ENCODE data around the gene ADCY10. TPM values are rescaled to one million over a fixed set of nuclear protein-coding genes. Genes with fewer than 3 reads are reported as not detected.
"Not testable (repeated sequence)": the region's sequence is repeated elsewhere in the genome, so short reads cannot be mapped to it uniquely, and the experiment has no call there.

The ADCY10 gene
- total RNA-seq, 1 donor from 2014 or later, result 0.27 TPM

DNA sequence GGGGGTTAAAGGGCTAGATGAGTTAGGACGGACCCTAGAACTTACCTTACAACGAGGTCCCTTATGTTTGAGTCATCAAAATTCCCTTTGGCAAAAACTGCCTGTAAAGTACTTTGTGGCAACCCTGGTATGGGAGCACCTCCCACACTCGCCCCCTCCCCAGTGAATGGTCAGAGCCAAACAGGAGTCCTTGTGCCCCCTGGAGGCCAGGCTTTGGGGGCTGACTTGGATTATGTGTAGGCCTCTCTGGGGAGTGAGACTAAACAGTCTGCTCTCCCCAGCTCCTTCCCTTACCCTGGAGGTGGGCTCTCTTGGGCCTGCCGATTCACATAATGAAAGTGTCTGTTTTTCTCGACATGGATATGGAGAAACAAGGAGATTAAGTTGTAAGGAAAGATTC lies 81.2 kb downstream of the ADCY10 start:
- Histone ChIP-seq H3K9me3 (ENCODE audit: insufficient read depth, low read depth, low read length) (no peaks in the 10 kb centered on the region), H3K4me2 (ENCODE audit: low read length) (no peak overlapping the region), H3K4me1 (ENCODE audit: insufficient read depth, low read length) (no peaks in the 10 kb centered on the region), H3K9ac (ENCODE audit: low read length) (no peak overlapping the region), H3K4me3 (ENCODE audit: insufficient read depth, low read depth, low read length) (no peak overlapping the region), H4K20me1 (ENCODE audit: insufficient read depth, low read length) (no peaks in the 10 kb centered on the region), H3K27me3 (ENCODE audit: insufficient read depth, low read length) (no peaks in the 10 kb centered on the region), H3K27ac (ENCODE audit: low read depth, low read length) (no peak overlapping the region), H3K79me2 (ENCODE audit: insufficient read depth, low read length) (no peaks in the 10 kb centered on the region), H3K36me3 (ENCODE audit: insufficient read depth, low read length) (no peaks in the 10 kb centered on the region), H2AFZ (ENCODE audit: low read depth, low read length) (no peak overlapping the region)
- peaks cover 2% of the 10 kb centered on the region for H3K9me3 Mint-ChIP-seq (ENCODE audit: unreplicated experiment)
- no peaks in the 10 kb centered on the region for H3K36me3 Mint-ChIP-seq (ENCODE audit: low read depth, unreplicated experiment)
- peaks cover 6% of the 10 kb centered on the region for H3K4me1 Mint-ChIP-seq (ENCODE audit: low read depth, unreplicated experiment)
- H3K4me3 Mint-ChIP-seq (ENCODE audit: unreplicated experiment), result no peak overlapping the region
- no peak overlapping the region for H3K27ac Mint-ChIP-seq (ENCODE audit: unreplicated experiment)
- FAIRE-seq, result no peak
- no peak for DNase-seq (ENCODE audit: low read depth)
- TF ChIP-seq, protein P1, sequence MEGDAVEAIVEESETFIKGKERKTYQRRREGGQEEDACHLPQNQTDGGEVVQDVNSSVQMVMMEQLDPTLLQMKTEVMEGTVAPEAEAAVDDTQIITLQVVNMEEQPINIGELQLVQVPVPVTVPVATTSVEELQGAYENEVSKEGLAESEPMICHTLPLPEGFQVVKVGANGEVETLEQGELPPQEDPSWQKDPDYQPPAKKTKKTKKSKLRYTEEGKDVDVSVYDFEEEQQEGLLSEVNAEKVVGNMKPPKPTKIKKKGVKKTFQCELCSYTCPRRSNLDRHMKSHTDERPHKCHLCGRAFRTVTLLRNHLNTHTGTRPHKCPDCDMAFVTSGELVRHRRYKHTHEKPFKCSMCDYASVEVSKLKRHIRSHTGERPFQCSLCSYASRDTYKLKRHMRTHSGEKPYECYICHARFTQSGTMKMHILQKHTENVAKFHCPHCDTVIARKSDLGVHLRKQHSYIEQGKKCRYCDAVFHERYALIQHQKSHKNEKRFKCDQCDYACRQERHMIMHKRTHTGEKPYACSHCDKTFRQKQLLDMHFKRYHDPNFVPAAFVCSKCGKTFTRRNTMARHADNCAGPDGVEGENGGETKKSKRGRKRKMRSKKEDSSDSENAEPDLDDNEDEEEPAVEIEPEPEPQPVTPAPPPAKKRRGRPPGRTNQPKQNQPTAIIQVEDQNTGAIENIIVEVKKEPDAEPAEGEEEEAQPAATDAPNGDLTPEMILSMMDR (IDR thresholded peaks at IDR 0.05; ENCODE audit: insufficient read depth, low read depth, low read length), result no peak
- TF ChIP-seq EZH2 (IDR thresholded peaks at IDR 0.05; ENCODE audit: insufficient read depth, low read length), result no peak
- peaks cover 6% of the 10 kb centered on the region for H3K27me3 Mint-ChIP-seq (ENCODE audit: low read depth, unreplicated experiment)

DNA sequence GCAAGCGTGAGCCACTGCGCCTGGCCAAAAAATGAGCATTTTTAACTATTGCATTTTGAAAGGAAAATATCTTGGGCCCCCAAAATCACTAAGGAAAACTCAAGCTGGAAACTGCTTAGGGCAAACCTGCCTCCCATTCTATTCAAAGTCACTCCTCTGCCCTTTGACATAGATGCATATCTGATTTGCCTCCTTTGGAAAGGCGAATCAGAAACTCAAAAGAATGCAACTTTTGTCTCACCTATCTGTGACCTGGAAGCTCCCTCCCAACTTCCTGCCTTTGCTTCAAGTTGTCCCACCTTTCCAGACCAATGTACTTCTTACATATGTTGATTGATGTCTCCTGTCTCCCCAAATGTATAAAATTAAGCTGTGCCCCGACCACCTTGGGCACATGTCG lies 83.3 kb downstream of the ADCY10 start:
- H3K36me3 Mint-ChIP-seq (ENCODE audit: low read depth, unreplicated experiment); H3K4me1 Mint-ChIP-seq (ENCODE audit: low read depth, unreplicated experiment); FAIRE-seq; H3K4me3 Mint-ChIP-seq (ENCODE audit: unreplicated experiment); H3K9me3 ChIP-seq (ENCODE audit: insufficient read depth, low read depth, low read length); H3K36me3 ChIP-seq (ENCODE audit: insufficient read depth, low read length); H3K79me2 ChIP-seq (ENCODE audit: insufficient read depth, low read length); H3K27ac Mint-ChIP-seq (ENCODE audit: unreplicated experiment); H2AFZ ChIP-seq (ENCODE audit: low read depth, low read length); H3K4me2 ChIP-seq (ENCODE audit: low read length); H3K4me3 ChIP-seq (ENCODE audit: insufficient read depth, low read depth, low read length); H3K9me3 Mint-ChIP-seq (ENCODE audit: unreplicated experiment); H3K27ac ChIP-seq (ENCODE audit: low read depth, low read length); H3K27me3 ChIP-seq (ENCODE audit: insufficient read depth, low read length); H4K20me1 ChIP-seq (ENCODE audit: insufficient read depth, low read length); H3K27me3 Mint-ChIP-seq (ENCODE audit: low read depth, unreplicated experiment); H3K4me1 ChIP-seq (ENCODE audit: insufficient read depth, low read length); H3K9ac ChIP-seq (ENCODE audit: low read length); DNase-seq (ENCODE audit: low read depth): not testable (repeated sequence)

DNA sequence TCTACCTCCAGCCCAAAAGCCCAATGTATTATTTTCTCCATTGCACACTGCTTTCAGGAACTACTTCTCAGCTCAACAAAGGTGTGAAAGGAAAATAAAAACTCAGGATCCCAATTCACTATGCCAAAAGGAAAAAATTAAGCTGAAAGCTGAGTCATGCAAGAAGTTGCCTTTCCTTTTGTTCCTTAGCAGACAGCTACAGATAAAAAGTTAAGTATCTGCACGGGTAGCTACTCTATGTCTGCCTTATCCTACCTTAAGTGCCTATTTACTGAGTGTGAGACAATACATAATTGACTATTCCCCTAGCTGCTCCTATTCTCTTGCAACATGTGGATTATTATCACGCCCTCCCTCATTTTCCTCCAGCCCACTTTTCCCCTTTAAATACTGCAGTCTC lies 84.1 kb downstream of the ADCY10 start:
- Mint-ChIP-seq H3K4me1 (ENCODE audit: low read depth, unreplicated experiment) (peaks cover 10% of the 10 kb centered on the region), H3K27ac (ENCODE audit: unreplicated experiment) (no peak overlapping the region)

More for the DNA sequence above, 84.1 kb downstream of the ADCY10 start:
- Histone ChIP-seq H2AFZ (ENCODE audit: low read depth, low read length) (no peak overlapping the region), H3K27me3 (ENCODE audit: insufficient read depth, low read length) (no peaks in the 10 kb centered on the region), H3K4me3 (ENCODE audit: insufficient read depth, low read depth, low read length) (no peak overlapping the region), H3K27ac (ENCODE audit: low read depth, low read length) (no peak overlapping the region), H3K4me2 (ENCODE audit: low read length) (no peak overlapping the region), H3K4me1 (ENCODE audit: insufficient read depth, low read length) (no peaks in the 10 kb centered on the region), H3K9ac (ENCODE audit: low read length) (no peak overlapping the region), H4K20me1 (ENCODE audit: insufficient read depth, low read length) (no peaks in the 10 kb centered on the region), H3K36me3 (ENCODE audit: insufficient read depth, low read length) (no peaks in the 10 kb centered on the region), H3K79me2 (ENCODE audit: insufficient read depth, low read length) (no peaks in the 10 kb centered on the region), H3K9me3 (ENCODE audit: insufficient read depth, low read depth, low read length) (no peaks in the 10 kb centered on the region)
- DNase-seq (ENCODE audit: low read depth) (peak; percentile 13), FAIRE-seq (no peak)
- TF ChIP-seq, protein P1 (IDR thresholded peaks at IDR 0.05; ENCODE audit: insufficient read depth, low read depth, low read length), result no peak
- no peak for TF ChIP-seq EZH2 (IDR thresholded peaks at IDR 0.05; ENCODE audit: insufficient read depth, low read length)
- H3K27me3 Mint-ChIP-seq (ENCODE audit: low read depth, unreplicated experiment), result peaks cover 6% of the 10 kb centered on the region
- H3K36me3 Mint-ChIP-seq (ENCODE audit: low read depth, unreplicated experiment), result no peaks in the 10 kb centered on the region
- no peaks in the 10 kb centered on the region for H3K9me3 Mint-ChIP-seq (ENCODE audit: unreplicated experiment)
- H3K4me3 Mint-ChIP-seq (ENCODE audit: unreplicated experiment), result no peak overlapping the region
